Measurements from ENCODE around the gene SVIL. TPM values are rescaled to one million over a fixed set of nuclear protein-coding genes. Genes with fewer than 3 reads are reported as not detected.
"Not testable (repeated sequence)": the region's sequence is repeated elsewhere in the genome, so short reads cannot be mapped to it uniquely, and the experiment has no call there.

Gene SVIL
- total RNA-seq, 3 donors from 2014 or later (not counting 1 experiment from before 2014, with no cell fraction given), result 24.9 to 57.2 (median 33.5) TPM

GRCh38 chr10:29585488-29585976 is 49.2 kb downstream of the SVIL start:
- no peaks in the 10 kb centered on the region for H3K36me3 Mint-ChIP-seq
- H3K27me3 Mint-ChIP-seq (ENCODE audit: low read depth in 2 of 2), result no peaks in the 10 kb centered on the region
- H3K27me3 ChIP-seq (ENCODE audit: control insufficient read depth, insufficient read depth, low read length), result no peaks in the 10 kb centered on the region
- intact Hi-C loops (cut with micrococcal nuclease), result no loop called here
- no peak overlapping the region for H3K27ac ChIP-seq (ENCODE audit: low read length)
- ATAC-seq (no peak), DNase-seq (no peak)
- peaks cover 12 to 21% of the 10 kb centered on the region in 2 donors for H3K4me1 Mint-ChIP-seq
- H3K9me3 Mint-ChIP-seq, result no peaks in the 10 kb centered on the region
- no peak overlapping the region for H3K27ac Mint-ChIP-seq
- H3K36me3 ChIP-seq (ENCODE audit: control insufficient read depth, insufficient read depth, low read length), result no peaks in the 10 kb centered on the region
- no peak for TF ChIP-seq CTCF (IDR thresholded peaks at IDR 0.05)
- H3K4me3 Mint-ChIP-seq, result no peak overlapping the region
- no peak overlapping the region for H3K4me3 ChIP-seq (ENCODE audit: low read length)
- H3K4me1 ChIP-seq (ENCODE audit: control insufficient read depth, insufficient read depth, low read length), result peaks cover 6% of the 10 kb centered on the region
- 95% methylated on average over 18 of the region's 18 CpGs for WGBS (ENCODE audit: insufficient coverage)
- no peaks in the 10 kb centered on the region for H3K9me3 ChIP-seq (ENCODE audit: control insufficient read depth, insufficient read depth, low read length)

DNA sequence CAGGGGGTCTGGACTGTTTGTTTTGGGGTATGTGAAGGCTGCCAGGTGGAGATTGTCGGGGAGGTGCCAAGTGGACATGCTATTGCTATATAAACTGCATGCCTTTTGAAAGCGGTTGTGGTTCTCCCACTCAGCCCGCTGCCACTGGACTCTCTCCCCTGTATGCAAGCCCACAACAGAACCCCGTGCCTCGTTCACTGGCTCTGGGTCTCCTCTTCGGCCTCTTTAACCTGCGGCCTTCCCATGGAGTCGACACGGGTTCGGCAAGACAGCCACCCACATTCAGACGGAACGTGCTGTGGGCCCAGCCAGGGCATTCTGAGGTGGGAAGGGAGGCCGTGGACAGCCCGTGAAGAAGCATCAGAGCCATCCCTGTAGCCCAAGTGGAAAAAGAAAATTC is 50.3 kb downstream of the SVIL start:
- DNase-seq, result no peak
- H3K9me3 ChIP-seq (ENCODE audit: control insufficient read depth, insufficient read depth, low read length), result no peaks in the 10 kb centered on the region
- intact Hi-C loops (cut with micrococcal nuclease), result no loop called here
- no peak overlapping the region for H3K27ac ChIP-seq (ENCODE audit: low read length)
- Mint-ChIP-seq H3K27me3 (ENCODE audit: low read depth in 2 of 2) (no peaks in the 10 kb centered on the region), H3K27ac (no peak overlapping the region), H3K9me3 (no peaks in the 10 kb centered on the region), H3K36me3 (no peaks in the 10 kb centered on the region), H3K4me3 (no peak overlapping the region), H3K4me1 (peaks cover 5 to 15% of the 10 kb centered on the region in 2 donors)
- no peaks in the 10 kb centered on the region for H3K4me1 ChIP-seq (ENCODE audit: control insufficient read depth, insufficient read depth, low read length)
- no peaks in the 10 kb centered on the region for H3K36me3 ChIP-seq (ENCODE audit: control insufficient read depth, insufficient read depth, low read length)
- 96% methylated on average over 14 of the region's 14 CpGs for WGBS (ENCODE audit: insufficient coverage)
- no peaks in the 10 kb centered on the region for H3K27me3 ChIP-seq (ENCODE audit: control insufficient read depth, insufficient read depth, low read length)
- TF ChIP-seq CTCF (IDR thresholded peaks at IDR 0.05), result no peak
- no peak for ATAC-seq
- H3K4me3 ChIP-seq (ENCODE audit: low read length), result no peak overlapping the region

GRCh38 chr10:29583674-29584073 is 51.1 kb downstream of the SVIL start:
- intact Hi-C loops (cut with micrococcal nuclease), result no loop called here
- Histone ChIP-seq H3K4me3 (ENCODE audit: low read length) (no peak overlapping the region), H3K4me1 (ENCODE audit: control insufficient read depth, insufficient read depth, low read length) (no peaks in the 10 kb centered on the region), H3K27ac (ENCODE audit: low read length) (no peak overlapping the region), H3K27me3 (ENCODE audit: control insufficient read depth, insufficient read depth, low read length) (no peaks in the 10 kb centered on the region), H3K9me3 (ENCODE audit: control insufficient read depth, insufficient read depth, low read length) (no peaks in the 10 kb centered on the region), H3K36me3 (ENCODE audit: control insufficient read depth, insufficient read depth, low read length) (no peaks in the 10 kb centered on the region)
- Mint-ChIP-seq H3K36me3 (no peaks in the 10 kb centered on the region), H3K9me3 (no peaks in the 10 kb centered on the region), H3K27ac (no peak overlapping the region), H3K4me3 (no peak overlapping the region), H3K27me3 (ENCODE audit: low read depth in 2 of 2) (no peaks in the 10 kb centered on the region), H3K4me1 (peaks cover 5 to 15% of the 10 kb centered on the region in 2 donors)
- ATAC-seq (no peak), DNase-seq (no peak)
- no peak for TF ChIP-seq CTCF (IDR thresholded peaks at IDR 0.05)
- WGBS (ENCODE audit: insufficient coverage), result 84% methylated on average over 9 of the region's 9 CpGs

- H3K27ac Mint-ChIP-seq; DNase-seq; H3K27me3 Mint-ChIP-seq (ENCODE audit: low read depth in 2 of 2); H3K36me3 Mint-ChIP-seq; H3K9me3 ChIP-seq (ENCODE audit: control insufficient read depth, insufficient read depth, low read length); H3K36me3 ChIP-seq (ENCODE audit: control insufficient read depth, insufficient read depth, low read length); H3K4me3 ChIP-seq (ENCODE audit: low read length); H3K4me3 Mint-ChIP-seq; H3K9me3 Mint-ChIP-seq; H3K4me1 ChIP-seq (ENCODE audit: control insufficient read depth, insufficient read depth, low read length); H3K27me3 ChIP-seq (ENCODE audit: control insufficient read depth, insufficient read depth, low read length); intact Hi-C loops (cut with micrococcal nuclease); H3K27ac ChIP-seq (ENCODE audit: low read length); ATAC-seq: not testable (repeated sequence)
- H3K4me1 Mint-ChIP-seq, result peaks cover 5 to 15% of the 10 kb centered on the region in 2 donors
- WGBS (ENCODE audit: insufficient coverage), result 72% methylated on average over 5 of the region's 5 CpGs
Observed at GRCh38 chr10:29582769-29583168, 52.0 kb downstream of the SVIL start.

Measured in natural killer cell (primary cell).